Measurements from ENCODE around the gene WDR27.

- TF ChIP-seq CTCF (IDR thresholded peaks at IDR 0.05): no peak
- TF ChIP-seq POLR2A (IDR thresholded peaks at IDR 0.05): no peak
Measured at GRCh38 chr6:169577974-169578373, 123.9 kb downstream of the WDR27 start.
